Esophagus muscularis mucosa (tissue), 4 donors: ENCODE results near the gene PVR. TPM values are rescaled to one million over a fixed set of nuclear protein-coding genes. Genes with fewer than 3 reads are reported as not detected.

Experiments
- DNase-seq: peaks from one replicate; pipeline ENCODE4 v3.0.0-alpha.2; 2017; ENCODE audit errors: extremely low spot score
- H3K27ac ChIP-seq, 4 donors: fragments of 200-600 bp; sonication (generic); replicated peaks in 1 of 4; 1 replicate in 3 of 4; 2 replicates in 1 of 4; pipeline ENCODE4 v1.5.1; 2016 to 2019; ENCODE audit warnings: mild to moderate bottlenecking in 1 of 4
- H3K27me3 ChIP-seq, 4 donors: fragments of 200-600 bp; sonication (generic); one replicate each; pipeline versions ENCODE4 v1.5.1 to v1.6.0; 2016 to 2019
- H3K36me3 ChIP-seq, 4 donors: fragments of 200-600 bp; sonication (generic); one replicate each; pipeline ENCODE4 v1.5.1; 2016 to 2019
- H3K4me1 ChIP-seq, 4 donors: fragments of 200-600 bp; sonication (generic); one replicate each; pipeline ENCODE4 v1.5.1; 2016 to 2019
- H3K4me3 ChIP-seq, 4 donors: fragments of 200-600 bp; sonication (generic); 1 replicate in 2 of 4; 2 replicates in 2 of 4; pipeline ENCODE4 v1.5.1; 2016 to 2019; ENCODE audit warnings: mild to moderate bottlenecking in 4 of 4, moderate library complexity in 1 of 4
- H3K9me3 ChIP-seq, 4 donors: fragments of 200-600 bp; sonication (generic); 1 replicate in 3 of 4; 2 replicates in 1 of 4; pipeline ENCODE4 v1.5.1; 2016 to 2019
- EP300 ChIP-seq: sonication (generic); formaldehyde crosslinking; IDR thresholded peaks from one replicate; pipeline ENCODE4 v1.6.1; 2017; ENCODE audit warnings: antibody characterized with exemption
- POLR2A ChIP-seq: fragments of 450-650 bp; IDR thresholded peaks from one replicate; pipeline ENCODE4 v1.6.1; 2017; ENCODE audit warnings: antibody characterized with exemption, moderate library complexity, mild to moderate bottlenecking, low read depth
- POLR2AphosphoS5 ChIP-seq, 2 donors: sonication (generic); formaldehyde crosslinking; IDR thresholded peaks; one replicate each; pipeline ENCODE4 v1.6.1; 2017; ENCODE audit warnings: antibody characterized with exemption in 2 of 2
- WGBS: methylation state at CpG from one replicate; pipeline ENCODE4 v1.1.5; 2018; 5-methylcytosine and 5-hydroxymethylcytosine counted together
- intact Hi-C: fragments of 100-400 bp; cut with DNase I; formaldehyde crosslinking; loops from one replicate; pipeline ENCODE4 v1.15.1; 2023
- total RNA-seq, 4 donors: library from RNA; depleted of rRNA; stranded (reverse); fragments of >200 nt; gene quantifications; one replicate each; pipeline versions ENCODE4 v1.1.0 to v1.2.1, GENCODE V29; 2016
- TF ChIP-seq, protein P1 (sequence below), 3 experiments: fragments of 200-600 bp in 2 of 3; fragments of 450-650 bp in 1 of 3; sonication (generic) in 2 of 3; IDR thresholded peaks; one replicate each; pipeline ENCODE4 v1.5.1; 2017 to 2019; ENCODE audit warnings: antibody characterized with exemption in 3 of 3, mild to moderate bottlenecking in 2 of 3, moderate library complexity in 1 of 3

PVR gene, protein sequence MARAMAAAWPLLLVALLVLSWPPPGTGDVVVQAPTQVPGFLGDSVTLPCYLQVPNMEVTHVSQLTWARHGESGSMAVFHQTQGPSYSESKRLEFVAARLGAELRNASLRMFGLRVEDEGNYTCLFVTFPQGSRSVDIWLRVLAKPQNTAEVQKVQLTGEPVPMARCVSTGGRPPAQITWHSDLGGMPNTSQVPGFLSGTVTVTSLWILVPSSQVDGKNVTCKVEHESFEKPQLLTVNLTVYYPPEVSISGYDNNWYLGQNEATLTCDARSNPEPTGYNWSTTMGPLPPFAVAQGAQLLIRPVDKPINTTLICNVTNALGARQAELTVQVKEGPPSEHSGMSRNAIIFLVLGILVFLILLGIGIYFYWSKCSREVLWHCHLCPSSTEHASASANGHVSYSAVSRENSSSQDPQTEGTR
- 10 to 100 TPM; 20.8 to 58.3 (median 49.0) TPM for total RNA-seq

DNA sequence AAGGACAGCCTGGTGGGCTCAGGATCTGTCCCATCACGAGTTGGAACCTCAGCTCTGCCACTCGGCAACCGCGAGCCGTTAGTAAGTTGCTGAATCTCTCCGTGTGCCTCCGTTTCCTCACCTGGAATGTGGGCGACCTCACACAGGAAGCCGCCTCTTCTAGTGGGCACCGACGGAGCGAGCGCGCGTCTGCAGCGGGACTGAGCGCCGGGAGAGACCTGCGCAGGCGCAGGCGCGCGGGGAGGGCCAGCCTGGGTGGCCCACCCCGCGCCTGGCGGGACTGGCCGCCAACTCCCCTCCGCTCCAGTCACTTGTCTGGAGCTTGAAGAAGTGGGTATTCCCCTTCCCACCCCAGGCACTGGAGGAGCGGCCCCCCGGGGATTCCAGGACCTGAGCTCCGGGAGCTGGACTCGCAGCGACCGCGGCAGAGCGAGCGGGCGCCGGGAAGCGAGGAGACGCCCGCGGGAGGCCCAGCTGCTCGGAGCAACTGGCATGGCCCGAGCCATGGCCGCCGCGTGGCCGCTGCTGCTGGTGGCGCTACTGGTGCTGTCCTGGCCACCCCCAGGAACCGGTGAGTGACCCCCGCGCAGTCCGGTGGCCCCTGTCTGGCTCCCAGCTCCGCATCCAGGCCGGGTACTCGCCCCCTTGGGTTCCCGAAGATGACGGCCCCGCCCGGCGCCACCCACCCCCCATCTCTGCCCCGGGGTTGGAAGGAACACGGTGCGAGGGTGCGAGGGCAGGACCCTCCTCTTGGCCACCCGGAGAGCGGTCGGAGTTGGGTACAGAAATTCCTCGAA, at the start of gene PVR:
Gene PVR (plus strand): TSS at position 306 of the 797 bp plus-strand sequence. CDS start 187 bp downstream, at position 493.
- 0% methylated on average over 15 of the region's 70 CpGs for WGBS
- H3K4me1 ChIP-seq, result peaks cover 33 to 47% (median 38%) of the 10 kb centered on the region in 4 donors
- H3K9me3 ChIP-seq, result no peaks in the 10 kb centered on the region
- peaks cover 0 to 22% (median 17%) of the 10 kb centered on the region in 4 donors for H3K36me3 ChIP-seq
- peak; percentile 82 for TF ChIP-seq POLR2A
- TF ChIP-seq, protein P1, sequence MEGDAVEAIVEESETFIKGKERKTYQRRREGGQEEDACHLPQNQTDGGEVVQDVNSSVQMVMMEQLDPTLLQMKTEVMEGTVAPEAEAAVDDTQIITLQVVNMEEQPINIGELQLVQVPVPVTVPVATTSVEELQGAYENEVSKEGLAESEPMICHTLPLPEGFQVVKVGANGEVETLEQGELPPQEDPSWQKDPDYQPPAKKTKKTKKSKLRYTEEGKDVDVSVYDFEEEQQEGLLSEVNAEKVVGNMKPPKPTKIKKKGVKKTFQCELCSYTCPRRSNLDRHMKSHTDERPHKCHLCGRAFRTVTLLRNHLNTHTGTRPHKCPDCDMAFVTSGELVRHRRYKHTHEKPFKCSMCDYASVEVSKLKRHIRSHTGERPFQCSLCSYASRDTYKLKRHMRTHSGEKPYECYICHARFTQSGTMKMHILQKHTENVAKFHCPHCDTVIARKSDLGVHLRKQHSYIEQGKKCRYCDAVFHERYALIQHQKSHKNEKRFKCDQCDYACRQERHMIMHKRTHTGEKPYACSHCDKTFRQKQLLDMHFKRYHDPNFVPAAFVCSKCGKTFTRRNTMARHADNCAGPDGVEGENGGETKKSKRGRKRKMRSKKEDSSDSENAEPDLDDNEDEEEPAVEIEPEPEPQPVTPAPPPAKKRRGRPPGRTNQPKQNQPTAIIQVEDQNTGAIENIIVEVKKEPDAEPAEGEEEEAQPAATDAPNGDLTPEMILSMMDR (IDR thresholded peaks at IDR 0.05), result no peak
- TF ChIP-seq EP300, result no peak
- peak in 1 of 2 donors; percentile 86 for TF ChIP-seq POLR2AphosphoS5 (IDR thresholded peaks at IDR 0.05)
- H3K27ac ChIP-seq, result peak within 1 kb of the TSS; percentile 89 to 95 (median 90)
- H3K4me3 ChIP-seq, result peak within 1 kb of the TSS; percentile 89 to 98 (median 96)
- H3K27me3 ChIP-seq, result no peaks in the 10 kb centered on the region
- no peak for DNase-seq
- intact Hi-C loops, result no loop called here

DNA sequence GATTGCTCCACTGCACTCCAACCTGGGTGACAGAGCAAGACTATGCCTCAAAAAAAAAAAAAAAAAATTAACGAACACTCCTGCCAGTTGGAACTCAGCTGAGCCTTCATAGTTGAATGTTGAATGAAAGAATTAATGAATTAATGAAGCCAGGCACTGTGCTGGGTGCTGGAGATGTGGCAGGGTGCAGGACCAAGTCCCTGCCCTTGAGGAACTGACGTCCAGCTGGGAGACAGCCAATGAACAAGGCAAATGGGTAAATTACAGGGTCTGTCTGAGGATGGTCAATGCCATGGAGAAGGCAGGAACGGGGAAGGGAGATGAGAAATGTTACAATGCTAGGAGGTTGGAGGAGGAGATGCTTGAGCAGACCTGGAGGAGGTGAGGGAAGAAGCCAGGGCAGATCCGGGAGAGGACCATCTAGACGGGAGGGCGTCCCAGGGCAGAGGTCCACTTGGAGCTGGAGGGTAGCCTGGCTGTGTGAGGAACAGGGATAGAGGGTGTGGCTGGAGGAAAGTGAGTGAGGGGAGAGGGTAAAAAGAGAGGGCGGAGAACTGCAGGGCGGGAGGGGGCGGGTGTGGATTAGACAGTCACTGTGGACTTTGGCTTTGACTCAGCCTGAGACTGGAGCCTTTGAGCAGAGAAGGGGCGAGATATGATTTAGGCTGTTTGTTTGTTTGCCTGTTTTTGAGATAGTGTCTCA, 47.1 kb upstream of the PVR start:
- peaks cover 0 to 5% (median 2%) of the 10 kb centered on the region in 4 donors for H3K9me3 ChIP-seq
- intact Hi-C loops, result no loop called here
- TF ChIP-seq EP300 (no peak), POLR2A (no peak), POLR2AphosphoS5 (IDR thresholded peaks at IDR 0.05) (no peak)
- TF ChIP-seq, protein P1 (IDR thresholded peaks at IDR 0.05), result no peak

DNA sequence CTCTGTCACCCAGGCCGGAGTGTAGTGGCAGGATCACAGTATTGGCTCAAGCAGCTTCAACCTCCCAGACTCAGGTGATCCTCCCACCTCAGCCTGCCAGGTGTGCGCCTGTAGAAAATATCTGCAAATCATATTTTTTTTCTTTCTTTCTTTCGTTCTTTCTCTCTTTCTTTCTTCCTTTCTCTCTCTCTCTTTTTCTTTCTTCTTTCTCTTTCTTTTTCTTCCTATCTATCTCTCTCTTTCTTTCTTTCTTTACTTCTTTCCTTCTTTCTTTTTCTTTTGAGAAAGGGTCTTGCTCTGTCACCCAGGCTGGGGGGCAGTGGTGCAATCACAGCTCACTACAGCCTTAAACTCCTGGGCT, 46.6 kb upstream of the PVR start:
- Histone ChIP-seq H3K27ac (no peak overlapping the region), H3K4me1 (peaks cover 0 to 4% (median 0%) of the 10 kb centered on the region in 4 donors), H3K9me3 (peaks cover 0 to 5% (median 2%) of the 10 kb centered on the region in 4 donors), H3K4me3 (no peak overlapping the region), H3K36me3 (no peaks in the 10 kb centered on the region), H3K27me3 (peaks cover 0 to 42% (median 0%) of the 10 kb centered on the region in 4 donors)
- TF ChIP-seq, protein P1 (IDR thresholded peaks at IDR 0.05), result no peak
- TF ChIP-seq EP300, result no peak
- no peak for TF ChIP-seq POLR2AphosphoS5 (IDR thresholded peaks at IDR 0.05)
- TF ChIP-seq POLR2A, result no peak
- no peak for DNase-seq
- 87% methylated on average over 3 of the region's 3 CpGs for WGBS
- intact Hi-C loops, result no loop called here

More for the DNA sequence above, 47.1 kb upstream of the PVR start:
- no peak for DNase-seq
- H3K27me3 ChIP-seq, result peaks cover 0 to 43% (median 0%) of the 10 kb centered on the region in 4 donors
- H3K36me3 ChIP-seq, result no peaks in the 10 kb centered on the region
- H3K4me1 ChIP-seq, result peaks cover 0 to 4% (median 0%) of the 10 kb centered on the region in 4 donors
- WGBS, result 79% methylated on average over 10 of the region's 10 CpGs
- H3K27ac ChIP-seq, result no peak overlapping the region
- no peak overlapping the region for H3K4me3 ChIP-seq

DNA sequence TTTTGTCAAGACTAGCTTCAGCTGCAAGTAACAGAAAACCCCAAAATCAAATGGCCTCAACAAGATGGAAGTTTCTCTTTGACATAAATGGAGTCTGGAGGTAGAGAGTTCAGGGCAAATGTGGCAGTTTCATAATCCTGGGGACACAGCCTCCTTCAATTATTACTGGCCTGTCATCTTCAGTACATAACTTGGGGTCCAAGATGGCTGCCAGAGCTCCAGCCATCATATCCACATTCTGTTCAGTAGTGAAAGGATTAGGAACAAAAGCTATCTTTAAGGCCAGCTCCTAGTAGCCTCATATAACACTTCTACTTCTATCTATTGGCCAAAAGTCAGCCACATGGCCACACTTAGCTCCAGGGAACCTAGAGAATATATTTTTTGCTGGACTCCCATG, 45.4 kb upstream of the PVR start:
- DNase-seq, result no peak
- Histone ChIP-seq H3K36me3 (no peaks in the 10 kb centered on the region), H3K27ac (no peak overlapping the region), H3K9me3 (peaks cover 0 to 5% (median 2%) of the 10 kb centered on the region in 4 donors), H3K4me3 (no peak overlapping the region), H3K4me1 (peaks cover 0 to 4% (median 0%) of the 10 kb centered on the region in 4 donors), H3K27me3 (peaks cover 0 to 44% (median 0%) of the 10 kb centered on the region in 4 donors)
- TF ChIP-seq, protein P1 (IDR thresholded peaks at IDR 0.05), result no peak
- TF ChIP-seq EP300 (no peak), POLR2A (no peak), POLR2AphosphoS5 (IDR thresholded peaks at IDR 0.05) (no peak)
- intact Hi-C loops, result no loop called here
